ENCODE data around the gene MEG3.
A peak's percentile ranks its signal among the peaks of the same experiment; 100 is the strongest.
"Not testable (repeated sequence)": the region's sequence is repeated elsewhere in the genome, so short reads cannot be mapped to it uniquely, and the experiment has no call there.

Gene MEG3

DNA sequence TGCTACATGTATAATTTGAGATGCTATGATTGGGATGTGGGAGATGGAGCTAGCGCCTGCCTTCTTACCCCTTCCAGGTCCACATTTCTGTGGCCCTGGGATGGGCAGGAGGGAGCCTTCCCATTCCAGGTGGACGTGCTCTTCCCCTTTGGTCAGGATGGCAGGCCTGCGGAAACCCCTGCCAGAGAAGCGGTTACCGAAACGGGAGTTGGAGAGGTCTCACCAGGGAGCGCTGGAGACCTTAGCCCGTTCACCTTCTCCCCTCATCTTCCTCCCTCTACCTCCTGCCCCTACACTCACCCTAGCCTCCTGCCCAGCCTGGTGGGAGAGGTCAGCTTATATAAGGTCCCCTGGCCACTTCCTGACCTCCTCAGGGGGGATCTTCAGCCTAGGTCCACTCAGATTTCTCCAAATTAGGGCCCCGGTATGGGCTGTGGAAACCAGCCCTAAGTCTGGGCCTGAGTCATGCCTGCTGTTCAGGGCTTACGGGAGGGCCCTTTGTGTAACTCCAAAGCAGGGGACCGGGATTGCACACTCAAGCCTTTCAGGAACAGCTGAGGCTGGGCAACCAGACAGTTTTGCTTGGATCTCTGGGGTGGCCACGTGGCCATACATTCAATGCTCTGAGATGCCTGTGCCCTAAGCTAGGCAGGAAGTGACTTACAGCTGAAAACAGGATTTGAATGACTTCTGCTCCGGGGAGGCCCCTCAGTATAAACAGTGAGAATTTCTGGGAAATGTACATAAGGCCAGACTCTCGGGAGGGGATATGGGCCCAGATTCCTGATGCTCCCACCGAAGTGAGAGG is 10.2 kb upstream of the MEG3 start:
- no peak for DNase-seq (ENCODE audit: low spot score)

DNA sequence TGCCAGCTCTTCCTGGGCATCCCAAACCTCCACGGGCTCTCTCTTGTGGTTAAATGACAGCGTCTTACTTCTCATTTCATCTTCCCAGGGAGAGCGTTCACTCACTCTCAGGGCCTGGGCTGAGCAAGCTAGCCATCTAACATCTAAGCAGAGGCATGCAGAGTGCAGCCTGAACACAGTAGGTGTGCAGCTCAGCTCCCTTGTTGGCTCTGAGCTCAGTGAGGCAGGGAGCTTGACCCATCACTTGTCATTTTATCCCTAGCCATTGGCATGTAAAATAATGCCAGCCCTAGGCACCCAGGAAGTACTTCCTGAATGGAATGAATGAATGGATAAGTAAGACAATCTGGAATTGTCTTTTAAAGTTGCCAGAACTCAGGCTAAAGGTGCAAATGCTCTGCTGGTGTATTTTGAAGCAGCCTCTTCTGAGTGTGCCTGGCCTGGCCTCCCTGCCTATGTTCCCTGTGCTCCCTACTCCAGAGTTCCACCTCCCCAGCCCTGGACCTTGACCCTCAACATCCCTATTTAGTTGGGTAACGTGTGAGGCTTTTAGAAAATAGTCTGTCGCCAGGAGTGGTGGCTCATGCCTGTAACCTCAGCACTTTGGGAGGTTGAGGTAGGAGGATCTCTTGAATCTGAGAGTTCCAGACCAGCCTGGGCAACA is 9.5 kb upstream of the MEG3 start:
- no peak for DNase-seq (ENCODE audit: low spot score)

DNA sequence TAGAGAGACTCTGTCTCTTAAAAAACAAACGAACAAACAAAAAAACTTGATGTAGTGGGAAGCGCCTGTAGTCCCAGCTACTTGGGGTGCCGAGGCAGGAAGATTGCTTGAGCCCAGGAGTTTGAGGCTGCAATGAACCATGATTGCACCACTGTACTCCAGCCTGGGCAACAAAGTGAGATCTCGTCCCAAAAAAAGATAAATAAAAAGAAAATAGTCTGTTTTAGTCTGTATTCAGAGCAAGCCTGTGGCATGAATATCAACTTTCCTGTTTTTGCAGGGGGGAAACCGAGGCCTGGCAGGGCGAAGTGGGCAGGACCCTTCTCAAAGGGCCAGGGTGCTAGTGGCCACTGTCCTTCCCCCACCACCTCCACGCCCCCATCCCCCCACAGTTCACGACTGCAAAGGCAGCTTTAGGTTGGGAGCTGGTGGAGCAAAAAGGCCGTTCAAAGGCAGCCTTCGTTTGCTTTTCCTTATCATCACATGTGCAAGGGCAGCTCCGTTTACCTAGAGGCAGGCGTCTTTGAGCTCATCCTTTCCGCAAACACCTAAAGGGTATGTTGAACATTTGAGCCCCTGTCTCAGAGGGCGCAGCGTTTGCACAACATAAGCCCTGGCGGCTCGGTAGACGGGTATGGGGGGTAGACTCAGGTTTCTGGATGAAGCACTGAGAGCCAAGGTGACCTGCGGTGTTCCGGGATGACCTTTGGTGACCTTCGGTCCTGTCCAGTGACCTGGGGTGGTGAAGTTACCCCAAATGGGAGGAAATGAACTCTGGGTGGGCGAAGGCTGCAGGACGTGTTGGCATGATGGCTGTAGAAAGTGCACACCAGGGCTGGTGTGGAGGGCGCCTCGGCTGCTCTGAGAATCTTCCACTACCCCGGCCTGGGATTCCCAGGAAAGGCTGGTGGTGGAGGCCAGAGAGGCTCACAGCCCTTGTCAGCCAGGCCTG is 8.7 kb upstream of the MEG3 start:
- no peak for DNase-seq (ENCODE audit: low spot score)

DNA sequence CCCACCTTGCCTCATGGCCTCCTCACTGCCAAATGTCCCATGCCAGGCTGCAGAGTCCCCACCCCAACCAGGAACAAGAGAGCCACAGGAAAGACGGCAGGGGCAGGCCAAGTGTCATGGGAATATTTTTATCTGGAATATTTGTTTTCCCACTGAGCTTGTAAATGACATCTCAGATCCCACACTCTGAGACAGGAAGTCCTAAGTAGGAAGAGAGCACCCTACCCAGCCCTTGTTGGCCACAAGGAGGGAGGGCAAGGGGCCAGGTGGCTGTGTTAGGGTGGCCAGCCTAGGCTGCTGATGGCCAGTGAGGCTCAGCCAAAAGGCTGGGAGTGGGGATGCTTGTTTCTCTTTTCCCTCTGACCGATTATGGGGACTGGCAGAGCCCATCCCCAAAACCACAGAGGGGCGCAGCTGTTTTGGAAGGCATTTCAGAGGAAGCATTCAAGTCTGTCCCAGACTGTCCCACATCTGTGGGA is 7.7 kb upstream of the MEG3 start:
- DNase-seq (ENCODE audit: low spot score) = no peak

DNA sequence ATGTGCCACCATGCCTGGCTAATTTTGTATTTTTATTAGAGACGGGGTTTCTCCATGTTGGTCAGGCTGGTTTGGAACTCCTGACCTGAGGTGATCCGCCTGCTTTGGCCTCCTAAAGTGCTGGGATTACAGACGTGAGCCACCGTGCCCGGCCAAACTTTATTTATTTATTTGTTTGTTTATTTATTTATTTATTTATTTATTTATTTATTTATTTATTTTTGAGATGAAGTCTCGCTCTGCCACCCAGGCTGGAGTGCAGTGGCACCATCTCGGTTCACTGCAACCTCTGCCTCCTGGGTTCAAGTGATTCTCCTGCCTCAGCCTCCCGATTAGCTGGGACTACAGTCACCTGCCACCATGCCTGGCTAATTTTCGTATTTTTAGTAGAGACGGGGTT is 7.0 kb upstream of the MEG3 start:
- not testable (repeated sequence) for DNase-seq (ENCODE audit: low spot score)

DNA sequence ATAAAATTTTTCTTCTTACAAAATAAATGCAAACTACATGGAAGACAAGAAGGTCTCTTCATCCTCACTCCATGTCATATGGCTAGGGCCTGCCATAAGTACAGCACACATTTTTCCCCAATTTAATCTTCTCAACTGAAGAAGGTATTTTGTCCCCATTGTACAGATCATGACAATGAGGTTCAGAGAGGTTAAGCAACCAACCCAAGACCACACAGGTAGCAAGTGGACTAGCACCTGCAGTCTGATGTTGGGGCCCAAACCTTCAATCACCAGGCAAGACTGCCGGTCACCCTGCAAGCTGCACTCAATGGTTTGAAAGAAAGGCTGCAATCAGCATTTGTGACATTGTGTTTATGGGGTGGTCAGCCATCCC is 6.5 kb upstream of the MEG3 start:
- DNase-seq (ENCODE audit: low spot score) = no peak

DNA sequence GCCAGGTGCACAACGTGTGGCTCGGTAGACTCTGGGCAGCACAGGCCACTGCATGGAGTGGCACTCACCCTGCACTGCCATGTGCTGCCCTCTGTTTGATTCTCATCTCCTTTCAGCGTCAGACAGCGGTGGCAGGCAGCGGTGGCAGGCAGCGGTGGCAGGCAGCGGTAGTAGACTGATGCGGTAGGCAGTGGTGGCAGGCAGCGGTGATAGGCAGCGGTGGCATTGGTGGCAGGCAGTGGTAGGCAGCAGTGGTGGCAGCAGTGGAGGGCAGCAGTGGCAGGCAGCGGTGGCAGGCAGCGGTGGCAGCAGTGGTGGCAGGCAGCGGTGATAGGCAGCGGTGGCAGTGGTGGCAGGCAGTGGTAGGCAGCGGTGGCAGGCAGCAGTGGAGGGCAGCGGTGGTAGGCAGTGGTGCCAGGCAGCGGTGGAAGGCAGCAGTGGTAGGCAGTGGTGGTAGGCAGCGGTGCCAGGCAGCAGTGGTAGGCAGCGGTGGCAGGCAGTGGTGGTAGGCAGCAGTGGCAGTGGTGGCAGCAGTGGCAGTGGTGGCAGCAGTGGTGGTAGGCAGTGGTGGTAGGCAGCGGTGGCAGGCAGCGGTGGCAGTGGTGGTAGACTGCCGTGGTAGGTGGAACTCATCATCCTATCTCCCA is 6.0 kb upstream of the MEG3 start:
- no peak for DNase-seq (ENCODE audit: low spot score)

DNA sequence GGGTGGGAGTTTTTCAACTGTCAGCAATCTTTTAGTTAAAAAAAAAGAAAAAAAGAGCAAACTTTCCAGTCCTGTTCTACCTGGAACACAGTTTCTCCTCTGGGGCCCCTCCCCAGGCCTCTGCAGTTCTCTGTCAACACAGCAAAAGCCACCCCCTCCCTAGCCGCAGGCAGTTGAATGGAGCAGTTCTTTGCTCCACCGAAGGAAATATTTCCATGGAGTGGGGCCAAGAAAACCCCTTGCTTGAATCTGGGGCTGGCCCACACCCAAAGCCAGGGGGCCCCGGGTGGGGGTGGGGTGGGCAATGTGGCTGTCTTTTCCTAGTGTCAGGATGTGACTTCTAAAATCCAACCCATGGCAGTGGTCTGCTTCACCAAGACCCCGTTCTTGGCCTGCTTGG is 5.0 kb upstream of the MEG3 start:
- DNase-seq (ENCODE audit: low spot score) = no peak

DNA sequence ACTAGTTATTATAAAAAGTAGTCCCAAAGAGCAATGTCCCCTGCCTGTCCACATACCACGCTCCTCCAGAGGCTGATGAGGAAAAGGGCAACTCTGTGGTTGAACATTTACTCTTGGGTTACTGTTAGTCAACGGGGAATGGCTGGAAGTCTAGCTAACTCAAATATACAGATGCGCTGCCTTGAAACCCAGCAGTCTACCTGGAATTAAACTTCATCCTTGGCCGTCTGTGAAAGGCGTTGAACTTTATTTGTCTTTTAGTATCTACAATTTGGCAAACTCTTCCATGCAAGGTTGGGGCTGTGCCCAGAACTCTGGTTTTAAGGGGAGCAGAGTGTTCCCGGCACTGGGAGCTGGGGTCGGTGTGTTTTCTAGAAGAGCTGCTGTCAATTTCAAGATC is 3.9 kb upstream of the MEG3 start:
- DNase-seq (ENCODE audit: low spot score) = no peak

DNA sequence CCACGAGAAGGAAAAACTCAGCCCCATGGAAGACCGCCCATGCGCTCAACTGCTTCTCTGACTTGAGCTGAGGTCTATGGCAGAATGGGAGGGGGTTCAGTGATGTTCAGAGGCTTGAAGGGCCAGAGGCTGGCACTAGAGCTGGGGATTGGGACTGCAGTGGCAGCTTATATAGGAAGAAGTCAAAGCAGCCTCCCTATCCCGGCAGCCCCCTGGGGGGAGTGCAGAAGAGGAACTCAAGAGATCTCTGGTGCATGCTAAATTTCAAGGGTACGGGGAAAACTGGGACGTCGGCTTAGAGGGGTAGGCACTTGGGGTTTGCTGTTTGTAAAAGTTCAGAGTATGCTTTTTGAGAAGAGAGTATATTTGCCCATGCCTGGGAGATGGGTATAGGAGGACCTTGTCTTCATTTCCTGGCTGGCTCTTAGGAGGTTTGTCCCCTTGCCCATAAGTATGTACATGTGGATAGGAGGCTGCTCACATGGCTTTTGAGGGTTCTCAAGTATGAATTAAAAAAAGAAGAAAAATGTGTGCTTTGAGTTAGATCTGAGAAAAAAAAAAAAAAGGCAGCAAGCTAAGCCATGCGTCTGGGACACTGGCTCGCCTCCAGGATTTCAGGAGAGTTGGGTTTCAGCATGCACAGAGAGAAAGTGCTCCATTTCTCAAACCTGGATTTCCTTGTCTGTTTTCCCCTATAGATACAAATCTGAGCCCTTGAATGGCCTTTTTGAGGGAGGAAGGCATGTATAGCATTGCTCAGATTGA is 3.2 kb upstream of the MEG3 start:
- no peak for DNase-seq (ENCODE audit: low spot score)

DNA sequence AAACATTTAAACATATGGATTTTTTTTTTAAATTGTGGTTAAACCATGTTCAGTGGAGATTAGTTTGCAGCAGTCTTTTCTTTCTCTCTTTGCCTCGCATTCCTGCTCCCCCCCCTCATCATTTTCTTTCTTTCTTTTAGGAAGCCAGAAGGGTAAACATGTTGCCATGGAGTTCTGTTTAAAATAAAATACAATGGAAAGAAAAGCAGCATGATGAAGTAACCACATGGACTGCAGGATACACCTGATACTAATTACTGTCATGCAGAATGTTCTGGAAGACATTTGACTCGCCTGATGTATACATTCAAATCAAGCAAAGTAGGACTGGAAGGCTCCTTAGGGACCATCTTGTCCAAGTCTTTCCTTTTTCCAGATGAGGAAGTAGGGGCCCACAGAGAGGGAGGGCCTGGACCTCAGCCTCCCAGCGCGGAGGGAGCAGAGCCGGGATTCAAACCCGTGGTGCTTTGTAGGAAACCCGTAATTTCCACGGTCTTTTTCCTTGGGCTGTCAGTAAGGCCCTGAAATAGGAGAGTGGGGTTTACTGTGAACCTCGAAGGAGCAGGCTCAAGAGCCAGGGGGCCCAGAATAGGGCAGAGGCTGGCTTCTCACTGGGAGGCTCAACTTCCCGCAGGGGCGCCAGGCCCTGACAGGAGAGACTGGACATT is 2.4 kb upstream of the MEG3 start:
- no peak for DNase-seq (ENCODE audit: low spot score)

DNA sequence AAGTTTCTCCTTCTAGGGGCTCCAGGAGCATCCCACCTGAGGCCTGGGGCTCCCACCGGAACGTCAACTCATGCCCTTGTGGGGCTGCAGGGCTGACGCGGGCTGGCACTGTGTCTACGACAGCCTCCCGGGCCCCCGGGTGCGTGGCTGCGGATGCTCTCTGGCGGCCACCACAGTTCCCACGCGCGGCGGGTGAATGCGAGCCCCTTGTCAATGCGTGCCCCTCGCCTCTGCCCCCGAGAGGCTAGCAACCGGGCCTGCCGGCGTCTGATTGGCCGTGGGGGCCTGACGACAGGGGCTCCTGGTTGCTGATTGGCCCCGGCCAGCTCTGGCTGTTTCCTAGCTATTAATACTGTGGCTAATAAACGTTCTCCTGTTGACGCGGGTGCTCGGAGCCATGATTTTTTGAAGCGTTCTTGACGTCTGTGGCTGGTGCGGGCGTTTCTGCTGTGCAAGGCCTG is 1.8 kb upstream of the MEG3 start:
- peak; percentile 82 for DNase-seq (ENCODE audit: low spot score)

DNA sequence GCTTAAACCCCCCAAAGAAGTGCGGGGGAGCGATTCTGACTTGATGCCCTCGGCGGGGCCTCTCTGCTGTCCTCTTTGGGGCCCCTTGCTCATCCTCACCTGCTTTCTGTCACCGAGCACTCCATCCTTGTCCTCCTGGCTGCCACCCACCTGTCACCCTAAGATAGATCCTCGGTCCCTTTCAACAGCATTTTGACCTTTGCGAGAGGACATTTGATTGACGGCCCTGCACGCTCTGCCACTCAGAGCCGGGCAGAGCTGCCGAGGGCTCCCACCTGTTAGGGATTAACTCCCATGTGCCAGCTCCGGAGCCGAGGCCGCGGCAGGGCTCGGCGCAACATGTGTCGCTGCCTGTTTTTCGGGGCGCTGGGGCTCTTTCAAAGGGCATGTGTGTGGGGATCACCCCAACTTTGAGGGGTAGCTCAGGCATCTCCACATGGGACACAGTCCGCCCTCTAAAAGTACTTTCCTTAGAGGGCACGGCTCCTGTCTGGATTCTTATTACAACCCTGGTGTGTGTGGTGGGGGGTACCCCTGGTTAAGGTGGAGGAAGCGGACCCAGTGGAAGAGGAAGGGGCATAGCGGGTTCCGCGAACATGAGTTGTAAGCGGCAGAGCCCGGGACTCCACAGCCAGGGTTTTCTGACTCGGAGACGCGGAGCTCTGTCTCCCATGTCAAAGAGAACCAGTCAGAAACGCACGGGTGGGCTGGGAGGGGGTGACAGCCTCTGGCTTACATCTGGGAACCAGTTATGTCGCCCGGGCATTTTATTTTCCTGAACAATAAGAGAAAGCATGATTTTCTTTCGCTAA is 811 bp upstream of the MEG3 start:
- no peak for DNase-seq (ENCODE audit: low spot score)

DNA sequence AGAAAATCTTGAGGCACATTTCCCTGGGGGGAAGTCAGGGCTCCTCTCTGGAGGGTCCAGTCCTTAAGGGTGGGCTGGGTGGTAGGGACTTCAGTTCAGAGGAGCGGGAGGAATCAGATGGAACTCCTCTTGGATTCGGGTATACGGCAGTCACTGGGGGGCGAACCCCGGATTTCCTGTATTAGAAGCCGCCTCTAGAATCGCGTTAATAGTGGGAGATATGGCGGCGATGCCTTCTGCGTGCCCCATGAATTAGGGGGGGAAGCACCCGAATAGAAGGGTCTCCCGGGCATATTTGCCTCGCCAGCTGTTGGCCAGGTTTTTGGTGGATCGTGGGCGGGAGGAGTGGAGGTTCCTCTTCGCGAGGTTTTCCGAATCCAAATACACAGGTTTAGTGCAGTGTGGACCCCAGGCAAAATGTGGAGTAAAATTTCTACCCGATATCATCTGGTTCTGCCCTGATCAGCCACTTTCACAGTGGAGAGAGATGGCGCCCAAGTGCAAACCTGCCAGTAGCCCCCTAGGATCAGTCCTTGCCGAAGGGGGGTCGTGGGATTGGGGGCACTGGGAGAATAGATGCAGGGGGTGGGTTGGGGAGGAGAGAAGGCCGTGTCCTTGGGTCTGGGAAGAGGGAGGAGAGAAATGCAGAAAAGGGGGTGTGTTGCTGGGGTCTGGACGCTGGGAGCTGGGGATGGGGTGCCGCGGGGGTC is 628 bp downstream of the MEG3 start:
- DNase-seq (ENCODE audit: low spot score) = no peak

DNA sequence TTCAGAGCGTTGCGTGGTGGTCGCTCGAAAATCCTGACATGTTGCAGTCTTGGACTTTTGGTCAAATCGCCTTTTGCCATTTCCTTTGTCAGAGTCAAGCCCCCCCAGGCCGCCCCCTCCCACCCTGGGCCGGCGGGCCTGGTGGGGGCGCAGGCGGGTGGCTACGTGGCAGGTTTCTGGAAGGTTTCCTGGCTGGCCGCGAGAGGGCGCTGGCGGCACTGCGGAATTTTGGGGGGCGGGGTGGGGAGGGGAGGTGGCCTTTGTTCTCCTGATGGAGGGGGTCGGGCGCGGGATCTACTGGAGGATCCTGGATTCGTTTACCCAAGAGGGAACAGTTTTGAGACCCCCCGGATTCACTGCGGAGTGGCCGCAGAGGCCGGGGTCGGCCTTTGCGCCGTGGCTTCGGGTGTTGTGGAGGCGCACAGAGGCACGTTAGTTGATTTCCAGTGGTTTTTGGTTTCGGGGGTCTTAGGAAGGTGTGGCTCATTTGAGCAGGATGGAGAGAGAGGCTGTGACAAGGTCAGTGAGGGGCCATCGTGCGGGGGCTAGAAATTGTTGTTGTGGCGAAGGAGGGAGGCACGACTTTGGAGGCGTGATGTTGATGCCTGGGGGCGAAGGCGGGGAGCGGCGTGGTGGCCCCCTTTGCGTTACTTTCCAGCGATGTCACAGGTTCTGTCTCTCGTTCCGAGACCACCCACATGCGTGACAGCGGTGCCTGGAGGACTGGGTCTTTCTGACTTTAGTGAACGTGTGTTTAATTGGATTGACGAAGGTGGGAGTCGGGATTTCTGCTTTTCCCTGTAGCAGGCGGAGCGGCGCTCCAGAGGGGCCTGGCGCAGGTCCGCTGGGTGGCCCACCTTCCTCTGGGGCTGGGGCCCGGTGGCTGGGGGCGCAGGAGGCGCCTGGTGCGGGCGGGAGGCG is 1.4 kb downstream of the MEG3 start:
- peak; percentile 21 for DNase-seq (ENCODE audit: low spot score)

DNA sequence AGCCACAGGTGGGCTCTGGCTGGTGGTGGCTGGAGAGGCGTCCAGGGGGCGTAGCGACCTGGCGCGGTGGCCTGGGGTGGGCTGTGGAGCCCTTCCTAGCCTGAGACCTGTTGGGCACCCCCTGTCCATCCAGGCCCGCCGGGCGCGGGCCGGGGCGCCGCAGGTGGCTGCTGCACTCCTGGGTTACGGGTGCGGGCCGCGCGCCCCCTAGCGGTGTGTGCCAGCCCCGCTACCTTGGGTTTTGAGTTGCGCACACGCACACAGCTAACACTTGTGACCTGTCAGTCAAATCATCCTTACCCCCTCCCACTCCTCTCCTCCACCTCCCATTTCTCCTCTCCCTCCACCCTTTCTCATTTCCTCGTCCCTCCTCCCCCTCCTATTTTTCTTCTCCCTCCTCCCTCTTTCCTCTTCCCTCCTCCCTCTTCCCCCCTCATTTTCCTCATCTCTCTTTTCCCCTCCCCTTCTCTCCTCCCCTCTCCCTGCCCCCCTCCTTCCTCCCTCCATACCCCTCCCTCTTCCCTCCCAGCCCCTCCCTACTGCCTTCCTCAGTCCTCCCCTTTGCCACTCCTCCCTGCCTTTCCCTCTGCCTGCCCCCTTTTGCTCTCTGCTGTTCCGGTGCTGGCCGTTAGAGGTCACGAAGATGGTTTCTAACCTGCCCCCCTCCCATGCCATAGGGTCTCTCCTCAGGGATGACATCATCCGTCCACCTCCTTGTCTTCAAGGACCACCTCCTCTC is 2.3 kb downstream of the MEG3 start:
- peak; percentile 37 for DNase-seq (ENCODE audit: low spot score)

DNA sequence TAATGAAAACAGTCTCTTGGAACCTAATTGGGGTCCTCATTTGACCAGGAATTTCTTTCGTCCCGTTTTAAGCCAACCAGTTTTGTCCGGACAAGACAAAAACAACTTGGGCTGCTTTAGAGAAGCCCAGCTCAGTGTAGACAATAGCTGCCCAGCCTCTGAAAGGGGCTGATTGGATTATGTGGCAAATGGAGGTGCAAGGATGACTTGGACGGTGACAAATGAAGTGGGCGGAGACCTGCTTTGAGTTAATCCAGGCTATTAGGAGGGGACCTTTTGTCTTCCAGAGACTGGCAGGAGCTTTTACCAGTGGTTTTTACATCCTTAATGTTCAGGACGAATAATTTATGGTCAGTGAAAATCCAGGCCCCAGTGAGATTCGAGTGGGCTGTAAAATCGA is 4.8 kb downstream of the MEG3 start:
- DNase-seq (ENCODE audit: low spot score) = no peak

All from cerebellar cortex (tissue), 1 donor.